HepG2 (cell line): ENCODE data around the gene ESRRB.

Source experiments
- CREB1 ChIP-seq, 2 experiments: fragments of 450-650 bp in 1 of 2; IDR thresholded peaks; 2 replicates each; pipeline ENCODE4 v1.6.1; 2016 to 2017; ENCODE audit warnings: control low read depth in 1 of 2, mild to moderate bottlenecking in 1 of 2, missing compliant biosample characterization in 1 of 2, missing genetic modification characterization in 1 of 2
- EZH2 ChIP-seq: conservative IDR thresholded peaks from 2 replicates; pipeline ENCODE4 v1.6.1; 2012; ENCODE audit warnings: mild to moderate bottlenecking, low read depth, low read length, moderate library complexity
- FOXM1 ChIP-seq: sonication (generic); formaldehyde crosslinking; IDR thresholded peaks from 2 replicates; pipeline ENCODE4 v1.5.0; 2020; ENCODE audit warnings: missing genetic modification reagents
- MAFG ChIP-seq: sonication (generic); formaldehyde crosslinking; IDR thresholded peaks from 2 replicates; pipeline ENCODE4 v1.5.1; 2020; ENCODE audit warnings: mild to moderate bottlenecking, missing genetic modification reagents
- MEIS2 ChIP-seq: sonication (generic); formaldehyde crosslinking; IDR thresholded peaks from 2 replicates; pipeline ENCODE4 v1.9.0; 2021; ENCODE audit warnings: mild to moderate bottlenecking, missing genetic modification reagents
- MZF1 ChIP-seq: sonication (generic); formaldehyde crosslinking; IDR thresholded peaks from 2 replicates; pipeline ENCODE4 v1.8.1; 2023; ENCODE audit warnings: mild to moderate bottlenecking, missing genetic modification reagents, borderline replicate concordance
- RXRA ChIP-seq: sonication (generic); formaldehyde crosslinking; IDR thresholded peaks from 2 replicates; pipeline ENCODE4 v1.5.1; 2020; ENCODE audit warnings: missing genetic modification reagents
- SMC3 ChIP-seq: IDR thresholded peaks from 2 replicates; pipeline ENCODE4 v1.6.1; 2011; ENCODE audit warnings: low read length, improper control_type of control experiment
- ZNF780A ChIP-seq: sonication (generic); formaldehyde crosslinking; IDR thresholded peaks from 2 replicates; pipeline ENCODE4 v1.8.0; 2022; ENCODE audit warnings: mild to moderate bottlenecking, missing genetic modification reagents, moderate library complexity
- TF ChIP-seq, protein P1 (sequence below): sonication (generic); formaldehyde crosslinking; IDR thresholded peaks from 2 replicates; pipeline ENCODE4 v1.4.0; 2020; ENCODE audit warnings: missing genetic modification reagents
- TF ChIP-seq, protein P2 (sequence below): fragments of 450-650 bp; IDR thresholded peaks from 2 replicates; pipeline ENCODE4 v1.6.1; 2016

DNA sequence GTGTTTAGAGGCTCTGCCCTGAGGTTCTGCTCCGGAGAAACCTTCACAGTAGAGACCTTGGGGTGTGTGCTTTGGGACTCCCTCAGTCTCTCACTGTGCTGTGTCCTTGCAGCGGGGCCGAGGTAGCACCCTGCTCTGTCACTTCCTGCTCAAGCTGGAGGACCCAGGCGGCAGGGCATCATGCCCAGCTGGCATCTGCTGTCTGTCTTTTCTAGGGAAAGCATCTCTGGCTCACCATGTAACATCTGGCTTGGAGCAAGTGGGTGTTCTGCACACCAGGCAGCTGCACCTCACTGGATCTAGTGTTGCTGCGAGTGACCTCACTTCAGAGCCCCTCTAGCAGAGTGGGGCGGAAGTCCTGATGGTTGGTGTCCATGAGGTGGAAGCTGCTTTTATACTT, 124.5 kb downstream of the ESRRB start:
- TF ChIP-seq, protein P1, sequence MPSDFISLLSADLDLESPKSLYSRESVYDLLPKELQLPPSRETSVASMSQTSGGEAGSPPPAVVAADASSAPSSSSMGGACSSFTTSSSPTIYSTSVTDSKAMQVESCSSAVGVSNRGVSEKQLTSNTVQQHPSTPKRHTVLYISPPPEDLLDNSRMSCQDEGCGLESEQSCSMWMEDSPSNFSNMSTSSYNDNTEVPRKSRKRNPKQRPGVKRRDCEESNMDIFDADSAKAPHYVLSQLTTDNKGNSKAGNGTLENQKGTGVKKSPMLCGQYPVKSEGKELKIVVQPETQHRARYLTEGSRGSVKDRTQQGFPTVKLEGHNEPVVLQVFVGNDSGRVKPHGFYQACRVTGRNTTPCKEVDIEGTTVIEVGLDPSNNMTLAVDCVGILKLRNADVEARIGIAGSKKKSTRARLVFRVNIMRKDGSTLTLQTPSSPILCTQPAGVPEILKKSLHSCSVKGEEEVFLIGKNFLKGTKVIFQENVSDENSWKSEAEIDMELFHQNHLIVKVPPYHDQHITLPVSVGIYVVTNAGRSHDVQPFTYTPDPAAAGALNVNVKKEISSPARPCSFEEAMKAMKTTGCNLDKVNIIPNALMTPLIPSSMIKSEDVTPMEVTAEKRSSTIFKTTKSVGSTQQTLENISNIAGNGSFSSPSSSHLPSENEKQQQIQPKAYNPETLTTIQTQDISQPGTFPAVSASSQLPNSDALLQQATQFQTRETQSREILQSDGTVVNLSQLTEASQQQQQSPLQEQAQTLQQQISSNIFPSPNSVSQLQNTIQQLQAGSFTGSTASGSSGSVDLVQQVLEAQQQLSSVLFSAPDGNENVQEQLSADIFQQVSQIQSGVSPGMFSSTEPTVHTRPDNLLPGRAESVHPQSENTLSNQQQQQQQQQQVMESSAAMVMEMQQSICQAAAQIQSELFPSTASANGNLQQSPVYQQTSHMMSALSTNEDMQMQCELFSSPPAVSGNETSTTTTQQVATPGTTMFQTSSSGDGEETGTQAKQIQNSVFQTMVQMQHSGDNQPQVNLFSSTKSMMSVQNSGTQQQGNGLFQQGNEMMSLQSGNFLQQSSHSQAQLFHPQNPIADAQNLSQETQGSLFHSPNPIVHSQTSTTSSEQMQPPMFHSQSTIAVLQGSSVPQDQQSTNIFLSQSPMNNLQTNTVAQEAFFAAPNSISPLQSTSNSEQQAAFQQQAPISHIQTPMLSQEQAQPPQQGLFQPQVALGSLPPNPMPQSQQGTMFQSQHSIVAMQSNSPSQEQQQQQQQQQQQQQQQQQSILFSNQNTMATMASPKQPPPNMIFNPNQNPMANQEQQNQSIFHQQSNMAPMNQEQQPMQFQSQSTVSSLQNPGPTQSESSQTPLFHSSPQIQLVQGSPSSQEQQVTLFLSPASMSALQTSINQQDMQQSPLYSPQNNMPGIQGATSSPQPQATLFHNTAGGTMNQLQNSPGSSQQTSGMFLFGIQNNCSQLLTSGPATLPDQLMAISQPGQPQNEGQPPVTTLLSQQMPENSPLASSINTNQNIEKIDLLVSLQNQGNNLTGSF (CRISPR knock-in tag) = no peak
- TF ChIP-seq, protein P2, sequence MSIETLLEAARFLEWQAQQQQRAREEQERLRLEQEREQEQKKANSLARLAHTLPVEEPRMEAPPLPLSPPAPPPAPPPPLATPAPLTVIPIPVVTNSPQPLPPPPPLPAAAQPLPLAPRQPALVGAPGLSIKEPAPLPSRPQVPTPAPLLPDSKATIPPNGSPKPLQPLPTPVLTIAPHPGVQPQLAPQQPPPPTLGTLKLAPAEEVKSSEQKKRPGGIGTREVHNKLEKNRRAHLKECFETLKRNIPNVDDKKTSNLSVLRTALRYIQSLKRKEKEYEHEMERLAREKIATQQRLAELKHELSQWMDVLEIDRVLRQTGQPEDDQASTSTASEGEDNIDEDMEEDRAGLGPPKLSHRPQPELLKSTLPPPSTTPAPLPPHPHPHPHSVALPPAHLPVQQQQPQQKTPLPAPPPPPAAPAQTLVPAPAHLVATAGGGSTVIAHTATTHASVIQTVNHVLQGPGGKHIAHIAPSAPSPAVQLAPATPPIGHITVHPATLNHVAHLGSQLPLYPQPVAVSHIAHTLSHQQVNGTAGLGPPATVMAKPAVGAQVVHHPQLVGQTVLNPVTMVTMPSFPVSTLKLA = no peak
- no peak for TF ChIP-seq RXRA (CRISPR knock-in tag)
- no peak for TF ChIP-seq MZF1 (CRISPR knock-in tag)
- no peak for TF ChIP-seq FOXM1 (CRISPR knock-in tag)
- no peak for TF ChIP-seq MAFG (CRISPR knock-in tag)
- TF ChIP-seq CREB1 (IDR thresholded peaks at IDR 0.05) = no peak
- no peak for TF ChIP-seq CREB1 (CRISPR knock-in tag; IDR thresholded peaks at IDR 0.05)
- no peak for TF ChIP-seq ZNF780A
- no peak for TF ChIP-seq MEIS2 (CRISPR knock-in tag)
- no peak for TF ChIP-seq EZH2
- TF ChIP-seq SMC3 = no peak
